OCI-LY7 (cell line): ENCODE data around the gene SELENOK.

ENCODE experiments used
- CTCF ChIP-seq: fragments of 200-600 bp; sonication (generic); conservative IDR thresholded peaks from 2 replicates; pipeline ENCODE4 v1.5.1; 2014; ENCODE audit warnings: mild to moderate bottlenecking, antibody characterized with exemption, low read length, moderate library complexity, mixed read lengths
- EZH2phosphoT487 ChIP-seq: fragments of 200-600 bp; sonication (generic); IDR thresholded peaks from 2 replicates; pipeline ENCODE4 v1.6.1; 2018; ENCODE audit warnings: low read depth, borderline replicate concordance, mild to moderate bottlenecking, mixed run types, antibody characterized with exemption, low read length, moderate library complexity, mixed read lengths

- TF ChIP-seq CTCF (no peak), EZH2phosphoT487 (no peak)
Observed at GRCh38 chr3:53900666-53901331, 9.1 kb upstream of the SELENOK start.
